Prostate gland (tissue), 2 donors: Measurements from ENCODE around the gene PCDHA2.
A peak's percentile ranks its signal among the peaks of the same experiment; 100 is the strongest.

Source experiments
- CTCF ChIP-seq, 4 experiments: fragments of 200-600 bp in 2 of 4; fragments of 450-650 bp in 2 of 4; sonication (generic) in 2 of 4; IDR thresholded peaks; 1 replicate in 3 of 4; 2 replicates in 1 of 4; pipeline ENCODE4 v1.5.1; 2016 to 2019; ENCODE audit warnings: antibody characterized with exemption in 4 of 4, mild to moderate bottlenecking in 2 of 4, moderate library complexity in 2 of 4
- POLR2A ChIP-seq: fragments of 450-650 bp; IDR thresholded peaks from one replicate; pipeline ENCODE4 v1.6.1; 2016; ENCODE audit warnings: antibody characterized with exemption, mild to moderate bottlenecking
- POLR2AphosphoS5 ChIP-seq: sonication (generic); formaldehyde crosslinking; IDR thresholded peaks from one replicate; pipeline ENCODE4 v1.6.1; 2017; ENCODE audit warnings: antibody characterized with exemption

GRCh38 chr5:140827704-140828361, 33.2 kb downstream of the PCDHA2 start, which contains the start of gene PCDHA6:
- TF ChIP-seq CTCF (IDR thresholded peaks at IDR 0.05) (peak in 1 of 4 experiments; percentile 12), POLR2AphosphoS5 (no peak), POLR2A (no peak)
